Endometrial microvascular endothelial cells (primary cell): ENCODE measurements around the gene C8B. TPM values are rescaled to one million over a fixed set of nuclear protein-coding genes. Genes with fewer than 3 reads are reported as not detected.

ENCODE experiments used
- in situ Hi-C: cut with HindIII; loops from 2 replicates; pipeline ENCODE4 v1.10.0; 2017; ENCODE audit warnings: low sequenced_read_pairs, low pct_unique_long_range_greater_than_20kb; ENCODE audit errors: inconsistent ontology term
- total RNA-seq: library from RNA; depleted of rRNA; stranded (reverse); fragments of >200 nt; gene quantifications from one replicate; pipeline ENCODE4 v1.2.3, GENCODE V29; 2015; ENCODE audit errors: inconsistent ontology term

C8B gene
- total RNA-seq, 1 donor from 2014 or later, result not detected

GRCh38 chr1:56911098-56911938 lies 54.5 kb downstream of the C8B start:
- in situ Hi-C loops, result no loop called here

GRCh38 chr1:56910441-56910985 lies 55.3 kb downstream of the C8B start:
- in situ Hi-C loops, result no loop called here

GRCh38 chr1:56908619-56909221 lies 57.1 kb downstream of the C8B start:
- in situ Hi-C loops, result no loop called here

- in situ Hi-C loops, result no loop called here
These were observed 60.1 kb downstream of the C8B start for GRCh38 chr1:56905667-56906066.

- in situ Hi-C loops, result no loop called here
These were observed 61.0 kb downstream of the C8B start for GRCh38 chr1:56904663-56905397.

GRCh38 chr1:56903778-56904177 lies 62.0 kb downstream of the C8B start:
- in situ Hi-C loops, result no loop called here

GRCh38 chr1:56901716-56902115 lies 64.1 kb downstream of the C8B start:
- in situ Hi-C loops, result no loop called here

GRCh38 chr1:56898879-56899278 lies 66.9 kb downstream of the C8B start:
- in situ Hi-C loops, result no loop called here

- in situ Hi-C loops, result no loop called here
These were observed 67.8 kb downstream of the C8B start for GRCh38 chr1:56898005-56898373.

- in situ Hi-C loops, result no loop called here
These were observed 68.4 kb downstream of the C8B start for GRCh38 chr1:56897150-56898004.

- in situ Hi-C loops, result no loop called here
These were observed 71.8 kb downstream of the C8B start for GRCh38 chr1:56894014-56894413.

GRCh38 chr1:56890229-56890628 lies 75.6 kb downstream of the C8B start:
- in situ Hi-C loops, result no loop called here

GRCh38 chr1:56881417-56881816 lies 84.4 kb downstream of the C8B start:
- in situ Hi-C loops, result no loop called here

GRCh38 chr1:56880774-56881173 lies 85.0 kb downstream of the C8B start:
- in situ Hi-C loops, result no loop called here

Other genes with a start within 250 kb of the C8B start
- not detected for gene FYB2, start 146.6 kb downstream of the C8B start, total RNA-seq
- not detected for gene C8A, start 111.2 kb downstream of the C8B start, total RNA-seq